Mucosa of rectum (tissue), 2 donors: Measurements from ENCODE around the gene GJB5.

Experiments used
- H3K27ac ChIP-seq, 2 donors: one replicate each; pipeline ENCODE4 v1.7.0; 2013; ENCODE audit warnings: inconsistent platforms in 2 of 2, low read depth in 2 of 2, low read length in 2 of 2
- H3K27me3 ChIP-seq, 2 donors: one replicate each; pipeline ENCODE4 v1.7.0; 2013; ENCODE audit warnings: low read length in 2 of 2; ENCODE audit not compliant: control insufficient read depth in 2 of 2, insufficient read depth in 2 of 2
- H3K36me3 ChIP-seq, 2 donors: one replicate each; pipeline ENCODE4 v1.7.0; 2013; ENCODE audit warnings: low read length in 2 of 2; ENCODE audit not compliant: control insufficient read depth in 2 of 2, insufficient read depth in 2 of 2
- H3K4me1 ChIP-seq, 2 donors: one replicate each; pipeline ENCODE4 v1.7.0; 2013; ENCODE audit warnings: low read length in 2 of 2, mild to moderate bottlenecking in 1 of 2; ENCODE audit not compliant: control insufficient read depth in 2 of 2, insufficient read depth in 2 of 2
- H3K4me3 ChIP-seq, 2 donors: one replicate each; pipeline ENCODE4 v1.7.0; 2013; ENCODE audit warnings: low read length in 2 of 2
- H3K9ac ChIP-seq, 2 donors: one replicate each; pipeline ENCODE4 v1.7.0; 2013; ENCODE audit warnings: low read length in 2 of 2, low read depth in 1 of 2, mild to moderate bottlenecking in 1 of 2
- H3K9me3 ChIP-seq, 2 donors: one replicate each; pipeline ENCODE4 v1.7.0; 2013; ENCODE audit warnings: low read length in 2 of 2; ENCODE audit not compliant: control insufficient read depth in 2 of 2
- donor health status: healthy.
- donor health status: Normal muscosa, but diverticular disease.

Gene GJB5

DNA sequence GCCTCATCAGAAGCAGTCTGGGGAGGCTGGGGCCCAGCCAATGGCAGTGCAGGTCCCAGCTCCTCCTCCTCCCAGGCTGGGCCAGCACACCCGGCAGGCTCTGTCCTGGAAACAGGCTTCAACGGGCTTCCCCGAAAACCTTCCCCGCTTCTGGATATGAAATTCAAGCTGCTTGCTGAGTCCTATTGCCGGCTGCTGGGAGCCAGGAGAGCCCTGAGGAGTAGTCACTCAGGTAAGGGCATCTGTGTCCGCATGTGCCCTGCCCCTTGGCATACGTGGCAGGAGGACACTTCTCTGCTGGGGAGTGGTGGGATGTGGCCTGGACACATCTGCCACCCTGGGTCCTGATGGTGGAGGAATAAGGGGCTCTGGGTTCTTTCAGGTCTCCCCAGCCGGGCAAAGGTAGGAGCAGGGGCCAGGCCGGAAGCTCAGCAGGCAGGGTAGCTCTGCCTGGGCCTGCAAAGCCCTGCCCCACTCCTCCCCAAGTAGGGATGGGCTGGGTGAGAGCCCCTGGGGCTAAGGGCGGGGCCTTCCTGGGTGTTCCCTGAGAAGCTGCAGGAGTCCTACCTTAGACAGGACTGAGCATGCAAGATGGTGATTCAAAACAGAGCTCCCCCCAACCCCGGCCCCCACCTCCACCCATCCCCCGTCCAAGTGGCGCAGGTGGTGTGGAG is at the start of gene GJB5:
TSS of gene GJB5 (plus strand) at position 84 of the 674 bp plus-strand sequence. CDS start 2,284 bp downstream, outside the sequence.
- Histone ChIP-seq H3K27ac (no peak within 1 kb of the TSS), H3K4me1 (peaks cover 0 to 10% of the 10 kb centered on the region in 2 donors), H3K27me3 (no peaks in the 10 kb centered on the region), H3K9me3 (no peaks in the 10 kb centered on the region), H3K36me3 (no peaks in the 10 kb centered on the region), H3K4me3 (no peak within 1 kb of the TSS), H3K9ac (no peak within 1 kb of the TSS)

DNA sequence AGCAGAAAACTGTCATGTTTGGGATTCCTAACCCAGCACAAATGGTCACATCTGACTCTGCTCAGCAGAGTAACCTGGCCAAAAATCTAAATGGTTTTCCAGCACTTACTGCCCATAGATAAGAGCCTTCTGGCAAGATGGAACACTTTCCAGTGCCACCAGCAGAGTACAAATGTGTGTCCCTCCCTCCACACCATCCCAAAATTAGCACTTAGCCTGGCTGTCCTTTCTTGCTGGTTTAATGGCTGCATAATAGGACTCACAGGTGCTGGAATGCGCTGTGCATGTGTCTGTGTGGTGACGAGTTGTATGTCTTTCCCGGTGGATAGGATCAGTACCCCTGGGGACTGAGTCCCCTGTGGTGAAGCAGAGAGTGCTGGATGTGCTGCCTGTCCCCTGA is 49.8 kb upstream of the GJB5 start:
- Histone ChIP-seq H3K27ac (no peak overlapping the region), H3K4me3 (no peak overlapping the region), H3K27me3 (peaks cover 0 to 7% of the 10 kb centered on the region in 2 donors), H3K4me1 (no peaks in the 10 kb centered on the region), H3K9me3 (no peaks in the 10 kb centered on the region), H3K36me3 (no peaks in the 10 kb centered on the region), H3K9ac (no peak overlapping the region)

- Histone ChIP-seq H3K4me1 (no peaks in the 10 kb centered on the region), H3K4me3 (no peak overlapping the region), H3K27me3 (peaks cover 2 to 7% of the 10 kb centered on the region in 2 donors), H3K9ac (no peak overlapping the region), H3K9me3 (no peaks in the 10 kb centered on the region), H3K36me3 (no peaks in the 10 kb centered on the region), H3K27ac (no peak overlapping the region)
Measured at GRCh38 chr1:34708106-34708505, 46.7 kb upstream of the GJB5 start.

DNA sequence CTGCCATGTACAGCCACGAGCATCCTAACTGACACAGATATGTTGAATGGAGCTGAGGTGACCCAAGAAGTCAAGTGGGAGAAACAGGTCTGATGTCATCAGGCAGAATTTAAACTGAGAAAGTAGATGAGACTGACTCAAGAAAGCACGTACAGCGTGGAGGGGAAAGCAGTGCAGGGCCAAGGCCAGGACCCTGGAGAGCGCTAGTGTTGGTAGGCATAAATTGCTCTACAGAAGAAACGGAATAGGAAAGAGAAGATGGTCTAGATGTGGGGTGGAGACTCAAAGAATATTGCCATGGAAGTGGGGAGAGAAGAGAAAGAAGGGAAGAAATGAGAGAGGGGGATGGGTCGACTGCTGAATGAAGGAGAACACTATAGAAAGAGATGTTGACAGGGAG is 45.3 kb upstream of the GJB5 start:
- no peak overlapping the region for H3K27ac ChIP-seq
- peaks cover 2 to 3% of the 10 kb centered on the region in 2 donors for H3K27me3 ChIP-seq
- H3K36me3 ChIP-seq, result no peaks in the 10 kb centered on the region
- no peaks in the 10 kb centered on the region for H3K4me1 ChIP-seq
- no peak overlapping the region for H3K9ac ChIP-seq
- H3K4me3 ChIP-seq, result no peak overlapping the region
- no peaks in the 10 kb centered on the region for H3K9me3 ChIP-seq

DNA sequence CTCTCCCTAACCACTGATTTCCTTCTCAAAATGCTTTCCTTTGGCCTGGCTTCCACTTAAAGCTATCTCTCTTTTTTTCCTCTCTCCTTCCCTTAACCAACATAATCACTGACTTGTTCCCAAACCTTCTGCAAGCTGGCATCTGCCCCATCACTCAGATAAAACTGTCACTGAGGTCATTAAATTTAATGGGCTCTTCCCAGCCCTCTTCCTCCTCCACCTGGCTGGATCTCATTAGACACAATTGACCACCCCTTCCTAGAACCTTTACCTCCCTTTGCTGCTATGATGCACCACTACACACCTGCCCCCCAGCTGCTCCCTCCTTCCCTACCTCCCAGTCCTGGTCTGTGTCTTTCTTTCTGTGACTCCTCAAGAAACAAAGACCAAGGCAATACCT is 44.0 kb upstream of the GJB5 start:
- Histone ChIP-seq H3K27ac (no peak overlapping the region), H3K36me3 (no peaks in the 10 kb centered on the region), H3K4me1 (no peaks in the 10 kb centered on the region), H3K9me3 (no peaks in the 10 kb centered on the region), H3K4me3 (no peak overlapping the region), H3K9ac (no peak overlapping the region), H3K27me3 (peaks cover 1 to 2% of the 10 kb centered on the region in 2 donors)

DNA sequence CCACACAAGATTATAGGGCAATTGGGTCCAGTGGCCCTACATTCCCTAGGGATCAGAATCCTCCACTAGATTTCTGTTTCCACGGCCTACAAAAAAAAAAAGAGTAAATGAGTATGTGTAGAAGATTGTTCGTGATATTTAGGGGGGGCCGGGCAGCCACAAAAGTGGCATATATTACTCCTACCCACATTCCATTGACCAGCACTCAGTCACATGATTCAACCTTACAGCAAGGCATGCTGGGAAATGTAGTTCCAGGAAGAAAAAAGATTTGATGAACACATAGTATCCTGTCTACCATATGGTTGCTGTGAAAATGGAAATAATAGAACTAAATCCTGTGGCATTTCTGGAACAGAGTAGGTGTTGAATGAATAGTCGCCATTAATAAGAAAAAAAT is 43.4 kb upstream of the GJB5 start:
- no peak overlapping the region for H3K27ac ChIP-seq
- no peaks in the 10 kb centered on the region for H3K36me3 ChIP-seq
- no peaks in the 10 kb centered on the region for H3K4me1 ChIP-seq
- H3K9me3 ChIP-seq, result no peaks in the 10 kb centered on the region
- H3K27me3 ChIP-seq, result peaks cover 0 to 2% of the 10 kb centered on the region in 2 donors
- H3K4me3 ChIP-seq, result no peak overlapping the region
- no peak overlapping the region for H3K9ac ChIP-seq

DNA sequence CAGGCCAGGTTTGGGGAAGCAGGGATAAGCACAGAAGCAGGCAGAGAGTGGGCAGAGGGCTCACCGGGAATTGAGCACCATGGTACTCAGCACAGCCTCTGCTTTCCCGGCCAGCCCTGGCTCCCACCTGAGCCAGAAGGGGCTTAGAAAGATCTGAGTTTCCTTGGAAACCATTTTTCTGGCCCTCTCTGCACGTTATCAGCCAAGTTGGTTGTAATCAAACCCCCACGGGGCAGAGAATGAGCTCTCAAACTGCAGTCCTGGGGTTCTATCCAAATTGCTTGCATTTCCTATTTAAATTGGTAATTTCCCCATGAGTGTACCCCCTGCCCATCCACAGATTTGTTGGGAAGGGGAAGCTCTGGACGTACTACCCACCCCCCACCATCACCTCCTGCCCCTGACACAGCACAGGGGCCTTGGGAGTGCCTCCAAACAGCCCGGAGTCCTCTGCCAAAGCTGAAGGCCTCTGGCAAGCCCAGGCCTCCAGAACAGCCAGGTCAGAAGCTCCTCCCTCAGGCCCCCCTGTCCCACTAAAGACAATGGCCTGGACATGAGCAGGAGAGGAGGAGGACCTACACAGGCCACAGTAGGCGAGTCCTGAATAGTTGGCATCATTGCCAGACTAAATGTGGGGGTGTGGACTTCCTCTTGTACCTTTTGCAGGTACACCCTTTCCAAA is 42.7 kb upstream of the GJB5 start:
- no peak overlapping the region for H3K27ac ChIP-seq
- H3K9ac ChIP-seq, result no peak overlapping the region
- no peak overlapping the region for H3K4me3 ChIP-seq
- H3K9me3 ChIP-seq, result no peaks in the 10 kb centered on the region
- H3K36me3 ChIP-seq, result no peaks in the 10 kb centered on the region
- peaks cover 0 to 2% of the 10 kb centered on the region in 2 donors for H3K27me3 ChIP-seq
- no peaks in the 10 kb centered on the region for H3K4me1 ChIP-seq

- Histone ChIP-seq H3K4me3 (no peak overlapping the region), H3K9ac (no peak overlapping the region), H3K27ac (no peak overlapping the region), H3K4me1 (no peaks in the 10 kb centered on the region), H3K27me3 (peaks cover 0 to 2% of the 10 kb centered on the region in 2 donors), H3K9me3 (no peaks in the 10 kb centered on the region), H3K36me3 (no peaks in the 10 kb centered on the region)
Measured at GRCh38 chr1:34713443-34713842, 41.4 kb upstream of the GJB5 start.

GRCh38 chr1:34714386-34714785 is 40.5 kb upstream of the GJB5 start:
- H3K36me3 ChIP-seq, result no peaks in the 10 kb centered on the region
- no peak overlapping the region for H3K9ac ChIP-seq
- H3K27ac ChIP-seq, result no peak overlapping the region
- H3K9me3 ChIP-seq, result no peaks in the 10 kb centered on the region
- no peak overlapping the region for H3K4me3 ChIP-seq
- no peaks in the 10 kb centered on the region for H3K4me1 ChIP-seq
- H3K27me3 ChIP-seq, result peaks cover 0 to 2% of the 10 kb centered on the region in 2 donors

- Histone ChIP-seq H3K4me1 (no peaks in the 10 kb centered on the region), H3K36me3 (no peaks in the 10 kb centered on the region), H3K27ac (no peak overlapping the region), H3K9ac (no peak overlapping the region), H3K4me3 (no peak overlapping the region), H3K27me3 (peaks cover 0 to 2% of the 10 kb centered on the region in 2 donors), H3K9me3 (no peaks in the 10 kb centered on the region)
Measured at GRCh38 chr1:34715139-34715538, 39.7 kb upstream of the GJB5 start.
